ENCODE results near the gene E2F6. TPM values are rescaled to one million over a fixed set of nuclear protein-coding genes. Genes with fewer than 3 reads are reported as not detected.

The E2F6 gene
- total and polyA plus RNA-seq, 2 of the 13 experiments (the other 11 are each of a cell fraction or from before 2014, with no cell fraction given) = 27.3 to 36.0 TPM

- TF ChIP-seq ZBTB3 (CRISPR knock-in tag; IDR thresholded peaks at IDR 0.05; ENCODE audit: borderline replicate concordance, low read depth) = peak; percentile 69
- peak; percentile 95; the same call in 1 of the 2 replicates for TF ChIP-seq ZNF614 (CRISPR knock-in tag; IDR thresholded peaks at IDR 0.05; ENCODE audit: borderline replicate concordance)
- peak; percentile 99 for TF ChIP-seq MXD1 (CRISPR knock-in tag; IDR thresholded peaks at IDR 0.05)
- peak; percentile 84 for TF ChIP-seq ZNF263 (CRISPR knock-in tag; IDR thresholded peaks at IDR 0.05)
- 0 out of 2 replicates have a peak, but pooled peaks have one; percentile 18 for TF ChIP-seq ZNF383 (CRISPR knock-in tag; IDR thresholded peaks at IDR 0.05; ENCODE audit: borderline replicate concordance)
- peak; percentile 97; the same call in 1 of the 2 replicates for TF ChIP-seq ARID4A (CRISPR knock-in tag; IDR thresholded peaks at IDR 0.05; ENCODE audit: borderline replicate concordance)
- no peak for TF ChIP-seq PCBP2 (optimal IDR thresholded peaks at IDR 0.05; ENCODE audit: low read depth, low read length, poor library complexity, severe bottlenecking)
- TF ChIP-seq MED8 (CRISPR knock-in tag; IDR thresholded peaks at IDR 0.05; ENCODE audit: insufficient replicate concordance) = peak; percentile 90
- peak; percentile 100 for TF ChIP-seq ZNF275 (CRISPR knock-in tag; IDR thresholded peaks at IDR 0.05; ENCODE audit: borderline replicate concordance)
- TF ChIP-seq ZNF782 (CRISPR knock-in tag; IDR thresholded peaks at IDR 0.05; ENCODE audit: borderline replicate concordance) = peak; percentile 99
- TF ChIP-seq ZXDC (CRISPR knock-in tag; IDR thresholded peaks at IDR 0.05) = peak; percentile 98
- no peak for TF ChIP-seq NBN (conservative IDR thresholded peaks at IDR 0.05)
- peak; percentile 78 for TF ChIP-seq SKIL (CRISPR knock-in tag; IDR thresholded peaks at IDR 0.05; ENCODE audit: borderline replicate concordance)
- TF ChIP-seq ZNF124 (CRISPR knock-in tag; IDR thresholded peaks at IDR 0.05) = peak; percentile 39
Observed at GRCh38 chr2:11465485-11466306, at the start of gene E2F6 (continued).

Data from HepG2 (cell line).